Ovary (tissue), 3 donors: Measurements from ENCODE around the gene F8.

Experiments
- EP300 ChIP-seq: sonication (generic); formaldehyde crosslinking; IDR thresholded peaks from one replicate; pipeline ENCODE4 v1.6.1; 2017; ENCODE audit warnings: antibody characterized with exemption
- POLR2A ChIP-seq: fragments of 450-650 bp; IDR thresholded peaks from one replicate; pipeline ENCODE4 v1.6.1; 2017; ENCODE audit warnings: antibody characterized with exemption, mild to moderate bottlenecking, moderate library complexity
- TF ChIP-seq, protein P1 (sequence below), 3 donors: fragments of 450-650 bp in 2 of 3; fragments of 200-600 bp in 1 of 3; IDR thresholded peaks; one replicate each; pipeline versions ENCODE4 v1.5.1 to v1.8.0; 2016 to 2022; ENCODE audit warnings: antibody characterized with exemption in 3 of 3, mild to moderate bottlenecking in 1 of 3
- donor health status: DM: no; HTN: no; CAD: no.

- TF ChIP-seq, protein P1, sequence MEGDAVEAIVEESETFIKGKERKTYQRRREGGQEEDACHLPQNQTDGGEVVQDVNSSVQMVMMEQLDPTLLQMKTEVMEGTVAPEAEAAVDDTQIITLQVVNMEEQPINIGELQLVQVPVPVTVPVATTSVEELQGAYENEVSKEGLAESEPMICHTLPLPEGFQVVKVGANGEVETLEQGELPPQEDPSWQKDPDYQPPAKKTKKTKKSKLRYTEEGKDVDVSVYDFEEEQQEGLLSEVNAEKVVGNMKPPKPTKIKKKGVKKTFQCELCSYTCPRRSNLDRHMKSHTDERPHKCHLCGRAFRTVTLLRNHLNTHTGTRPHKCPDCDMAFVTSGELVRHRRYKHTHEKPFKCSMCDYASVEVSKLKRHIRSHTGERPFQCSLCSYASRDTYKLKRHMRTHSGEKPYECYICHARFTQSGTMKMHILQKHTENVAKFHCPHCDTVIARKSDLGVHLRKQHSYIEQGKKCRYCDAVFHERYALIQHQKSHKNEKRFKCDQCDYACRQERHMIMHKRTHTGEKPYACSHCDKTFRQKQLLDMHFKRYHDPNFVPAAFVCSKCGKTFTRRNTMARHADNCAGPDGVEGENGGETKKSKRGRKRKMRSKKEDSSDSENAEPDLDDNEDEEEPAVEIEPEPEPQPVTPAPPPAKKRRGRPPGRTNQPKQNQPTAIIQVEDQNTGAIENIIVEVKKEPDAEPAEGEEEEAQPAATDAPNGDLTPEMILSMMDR (IDR thresholded peaks at IDR 0.05), result no peak
- TF ChIP-seq POLR2A (no peak), EP300 (no peak)
Measured at GRCh38 chrX:154967603-154968002, 54.9 kb downstream of the F8 start.
